ENCODE measurements around the gene PLOD3.

DNA sequence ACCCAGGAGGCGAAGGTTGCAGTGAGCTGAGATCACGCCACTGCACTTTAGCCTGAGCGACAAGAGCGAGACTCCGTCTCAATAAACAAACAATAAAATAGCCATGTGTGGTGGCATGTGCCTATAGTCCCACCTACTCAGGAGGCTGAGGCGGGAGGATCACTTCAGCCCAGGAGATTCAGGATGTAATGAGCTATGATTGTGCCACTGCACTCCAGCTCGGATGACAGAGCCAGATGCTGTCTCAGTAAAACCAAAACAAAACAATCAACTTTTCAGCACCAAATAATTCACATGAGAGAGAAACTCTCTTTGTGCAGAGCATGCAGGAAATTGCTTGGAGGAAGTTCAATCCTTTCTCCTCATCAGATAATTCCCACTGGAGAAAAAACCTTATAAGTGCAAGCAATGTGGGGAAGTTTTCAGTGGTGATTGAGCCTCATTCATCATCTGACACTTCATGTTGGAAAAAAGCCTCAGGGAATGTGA is 40.9 kb upstream of the PLOD3 start:
- no peak for TF ChIP-seq POLR2A (IDR thresholded peaks at IDR 0.05)
- TF ChIP-seq, protein P1, sequence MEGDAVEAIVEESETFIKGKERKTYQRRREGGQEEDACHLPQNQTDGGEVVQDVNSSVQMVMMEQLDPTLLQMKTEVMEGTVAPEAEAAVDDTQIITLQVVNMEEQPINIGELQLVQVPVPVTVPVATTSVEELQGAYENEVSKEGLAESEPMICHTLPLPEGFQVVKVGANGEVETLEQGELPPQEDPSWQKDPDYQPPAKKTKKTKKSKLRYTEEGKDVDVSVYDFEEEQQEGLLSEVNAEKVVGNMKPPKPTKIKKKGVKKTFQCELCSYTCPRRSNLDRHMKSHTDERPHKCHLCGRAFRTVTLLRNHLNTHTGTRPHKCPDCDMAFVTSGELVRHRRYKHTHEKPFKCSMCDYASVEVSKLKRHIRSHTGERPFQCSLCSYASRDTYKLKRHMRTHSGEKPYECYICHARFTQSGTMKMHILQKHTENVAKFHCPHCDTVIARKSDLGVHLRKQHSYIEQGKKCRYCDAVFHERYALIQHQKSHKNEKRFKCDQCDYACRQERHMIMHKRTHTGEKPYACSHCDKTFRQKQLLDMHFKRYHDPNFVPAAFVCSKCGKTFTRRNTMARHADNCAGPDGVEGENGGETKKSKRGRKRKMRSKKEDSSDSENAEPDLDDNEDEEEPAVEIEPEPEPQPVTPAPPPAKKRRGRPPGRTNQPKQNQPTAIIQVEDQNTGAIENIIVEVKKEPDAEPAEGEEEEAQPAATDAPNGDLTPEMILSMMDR (IDR thresholded peaks at IDR 0.05), result no peak
- no peak for TF ChIP-seq POLR2AphosphoS5 (IDR thresholded peaks at IDR 0.05; ENCODE audit: insufficient read depth in 1 of 2, low read depth in 1 of 2)

Data from vagina (tissue), 2 donors.